Activated CD4-positive, alpha-beta T cell treated with anti-CD3 and anti-CD28 coated beads for 36 hours (primary cell): ENCODE data around the gene PKD1. TPM values are rescaled to one million over a fixed set of nuclear protein-coding genes. Genes with fewer than 3 reads are reported as not detected.
"Not testable (repeated sequence)": the region's sequence is repeated elsewhere in the genome, so short reads cannot be mapped to it uniquely, and the experiment has no call there.

Source experiments
- ATAC-seq: fragments of 200-7000 bp; cut with Tn5 transposase; one replicate; pipeline ENCODE4 v1.10.0; 2021; ENCODE audit warnings: mild to moderate bottlenecking, moderate library complexity
- CTCF ChIA-PET: fragments of 350-600 bp; sonication (Branson Sonifier 250); formaldehyde crosslinking; loops from one replicate; lab custom pipeline; 2021; ENCODE audit warnings: antibody characterized with exemption; lab: Charles Lee
- POLR2A ChIA-PET: fragments of 350-600 bp; sonication (Branson Sonifier 250); formaldehyde crosslinking; loops from one replicate; lab custom pipeline; 2021; ENCODE audit warnings: antibody characterized with exemption, inconsistent platforms; lab: Charles Lee
- DNase-seq: peaks from one replicate; pipeline ENCODE4 v3.0.0-alpha.2; 2020
- H3K27ac Mint-ChIP-seq: one replicate; pipeline ENCODE4 v1.8.0; 2021; ENCODE audit warnings: mixed read lengths
- H3K27me3 Mint-ChIP-seq: one replicate; pipeline ENCODE4 v1.8.0; 2021; ENCODE audit warnings: mixed read lengths
- H3K36me3 Mint-ChIP-seq: one replicate; pipeline ENCODE4 v1.8.0; 2021; ENCODE audit warnings: low read depth, mixed read lengths
- H3K4me1 Mint-ChIP-seq: one replicate; pipeline ENCODE4 v1.8.0; 2021; ENCODE audit warnings: mixed read lengths
- H3K4me3 Mint-ChIP-seq: one replicate; pipeline ENCODE4 v1.8.0; 2021; ENCODE audit warnings: mild to moderate bottlenecking, moderate library complexity, mixed read lengths
- H3K9me3 Mint-ChIP-seq: one replicate; pipeline ENCODE4 v1.8.0; 2021; ENCODE audit warnings: low read depth, mixed read lengths
- intact Hi-C, 2 experiments: fragments of 100-400 bp; cut with DNase I in 1 of 2; cut with micrococcal nuclease in 1 of 2; formaldehyde crosslinking; loops; one replicate each; pipeline versions ENCODE4 v1.14.2 to v1.15.1; 2022 to 2024; cut with DNase I, micrococcal nuclease
- total RNA-seq, 2 experiments: library from RNA; stranded (reverse); gene quantifications; one replicate each; pipeline ENCODE4 v1.2.3, GENCODE V29; 2021

PKD1 gene
- 10 to 100 TPM; 64.3 to 71.2 TPM for total RNA-seq

DNA sequence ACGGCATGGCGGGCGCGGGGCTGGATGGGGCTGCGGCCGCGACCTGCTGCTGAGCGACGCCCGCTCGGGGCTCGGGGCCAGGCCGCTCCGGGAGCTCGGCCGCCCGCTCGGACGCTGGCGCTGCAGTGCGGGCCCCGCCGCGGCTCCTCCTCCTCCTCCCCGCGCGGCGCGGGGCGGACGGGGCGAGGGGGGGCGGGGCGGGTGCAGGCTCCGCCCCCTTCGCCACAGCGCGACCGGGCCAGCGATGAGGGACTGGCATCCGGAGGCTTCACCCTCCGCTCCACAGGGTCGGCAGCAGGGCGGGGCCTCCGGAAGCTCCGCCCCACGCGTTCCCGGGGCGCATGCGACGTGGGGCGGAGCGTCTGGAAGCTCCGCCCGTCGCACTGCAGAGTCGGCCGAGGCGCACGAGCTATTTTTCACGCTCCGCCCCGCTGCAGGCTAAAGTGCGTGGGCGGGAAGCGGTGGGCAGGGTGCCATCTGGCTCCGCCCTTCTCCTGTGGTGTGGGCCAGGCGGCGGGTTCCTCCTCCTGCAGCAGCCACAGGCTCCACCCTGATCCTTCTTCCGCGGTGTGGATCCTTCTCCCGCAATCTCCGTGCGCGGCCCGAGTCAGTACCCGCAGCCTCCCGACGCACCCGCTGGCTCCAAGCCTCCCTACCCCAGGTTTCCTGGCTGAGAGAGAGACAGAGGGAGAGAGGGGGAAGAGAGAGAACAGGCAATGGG is at the start of gene PKD1:
Gene PKD1 (minus strand): TSS at position 129 of the 721 bp plus-strand sequence. CDS start 209 bp downstream, outside the sequence.
- H3K4me1 Mint-ChIP-seq, H3K27me3 Mint-ChIP-seq, H3K36me3 Mint-ChIP-seq, H3K9me3 Mint-ChIP-seq: not testable (repeated sequence)
- peak within 1 kb of the TSS; percentile 82 for H3K4me3 Mint-ChIP-seq
- ChIA-PET POLR2A (interaction anchor here (0.6 to 0.8 kb wide), 3 partner anchors 17 to 171 kb away, joined by 3 to 9 read pairs (median 4); partner anchors contain the start of genes RPS2 and TRAF7), CTCF (interaction anchor here (0.6 to 1.0 kb wide), 4 partner anchors 89 to 361 kb away, joined by 3 to 4 read pairs (median 4); partner anchors contain the start of genes NTHL1 and TSC2)
- ATAC-seq (peak; percentile 63), DNase-seq (peak; percentile 99)
- intact Hi-C loops: loop anchor here in 1 of 2 experiments (1.0 to 5.0 kb wide), 5 partner anchors 19 to 194 kb away; partner anchors contain the start of genes MSRB1 and TRAF7
- H3K27ac Mint-ChIP-seq: peak within 1 kb of the TSS; percentile 88

DNA sequence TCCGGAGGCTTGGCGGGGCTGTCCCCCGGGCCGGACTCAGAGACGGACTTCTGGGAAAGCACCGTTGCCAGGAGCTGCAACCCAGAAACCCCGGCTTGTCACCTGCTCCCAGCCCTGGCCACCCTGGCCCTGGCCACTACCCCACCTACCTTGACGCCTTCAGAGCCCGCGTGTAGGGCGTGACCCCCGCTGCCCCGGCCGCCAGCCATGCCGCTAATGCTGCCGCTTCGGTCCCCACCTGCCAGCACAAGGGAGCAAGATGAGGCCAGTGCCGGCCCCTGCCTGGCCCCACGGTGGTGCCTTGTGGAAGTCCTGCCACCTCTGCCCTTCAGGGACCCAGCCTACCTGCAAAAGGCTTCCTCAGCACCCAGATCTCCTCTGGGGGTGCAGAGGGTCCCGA is 49.3 kb upstream of the PKD1 start:
- Mint-ChIP-seq H3K9me3 (no peaks in the 10 kb centered on the region), H3K4me1 (no peaks in the 10 kb centered on the region), H3K4me3 (no peak overlapping the region), H3K27ac (no peak overlapping the region), H3K27me3 (no peaks in the 10 kb centered on the region), H3K36me3 (no peaks in the 10 kb centered on the region)
- ATAC-seq (no peak), DNase-seq (no peak)
- ChIA-PET CTCF (no interaction called here), POLR2A (no interaction called here)
- intact Hi-C loops: no loop called here

DNA sequence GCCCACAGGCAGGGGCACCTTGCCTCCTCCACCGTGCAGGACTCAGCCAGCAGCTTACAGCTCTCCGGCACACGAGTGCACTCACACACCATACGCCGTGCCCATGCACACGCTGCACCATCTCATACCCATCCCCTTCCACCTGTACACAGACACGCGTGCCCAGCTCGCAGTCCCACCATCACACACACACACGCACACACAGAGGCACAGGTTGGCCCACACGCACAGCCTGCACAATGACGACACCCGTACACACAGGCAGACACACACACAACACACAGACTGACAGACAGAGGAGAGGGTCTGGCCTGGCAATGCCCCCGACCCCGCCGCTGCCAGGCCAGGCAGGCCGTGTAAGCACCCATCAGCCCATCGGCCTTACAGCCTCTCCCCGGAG is 48.6 kb upstream of the PKD1 start:
- ChIA-PET CTCF (no interaction called here), POLR2A (no interaction called here)
- H3K27ac Mint-ChIP-seq: no peak overlapping the region

DNA sequence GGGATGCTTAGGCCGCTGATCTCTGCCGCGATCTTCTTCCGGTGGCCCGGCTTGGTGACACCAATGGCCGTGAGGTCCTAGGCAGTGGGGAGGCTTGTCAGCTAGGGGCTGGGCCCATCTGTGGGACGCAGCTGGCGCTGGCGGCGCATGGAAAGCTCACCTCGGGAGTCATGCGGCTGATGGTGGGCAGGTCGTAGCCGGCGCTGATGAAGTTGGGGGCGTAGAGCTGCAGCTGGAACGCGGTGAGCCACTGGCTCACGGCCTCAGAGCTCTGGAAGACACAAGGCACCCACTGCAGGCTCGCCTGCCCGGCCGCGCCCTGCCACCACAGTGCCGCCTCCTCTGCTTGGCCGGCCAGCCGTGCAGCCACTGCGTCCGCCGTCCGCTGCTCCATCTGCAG is 48.0 kb upstream of the PKD1 start:
- ChIA-PET POLR2A (no interaction called here), CTCF (no interaction called here)
- Mint-ChIP-seq H3K36me3 (no peaks in the 10 kb centered on the region), H3K27me3 (no peaks in the 10 kb centered on the region), H3K4me1 (no peaks in the 10 kb centered on the region), H3K27ac (no peak overlapping the region), H3K9me3 (no peaks in the 10 kb centered on the region), H3K4me3 (no peak overlapping the region)
- no peak for DNase-seq
- ATAC-seq: no peak
- intact Hi-C loops: no loop called here

More for the DNA sequence above, 48.6 kb upstream of the PKD1 start:
- H3K4me1 Mint-ChIP-seq: no peaks in the 10 kb centered on the region
- no peak overlapping the region for H3K4me3 Mint-ChIP-seq
- DNase-seq (no peak), ATAC-seq (no peak)
- H3K36me3 Mint-ChIP-seq: no peaks in the 10 kb centered on the region
- no peaks in the 10 kb centered on the region for H3K9me3 Mint-ChIP-seq
- intact Hi-C loops: no loop called here
- H3K27me3 Mint-ChIP-seq: no peaks in the 10 kb centered on the region

DNA sequence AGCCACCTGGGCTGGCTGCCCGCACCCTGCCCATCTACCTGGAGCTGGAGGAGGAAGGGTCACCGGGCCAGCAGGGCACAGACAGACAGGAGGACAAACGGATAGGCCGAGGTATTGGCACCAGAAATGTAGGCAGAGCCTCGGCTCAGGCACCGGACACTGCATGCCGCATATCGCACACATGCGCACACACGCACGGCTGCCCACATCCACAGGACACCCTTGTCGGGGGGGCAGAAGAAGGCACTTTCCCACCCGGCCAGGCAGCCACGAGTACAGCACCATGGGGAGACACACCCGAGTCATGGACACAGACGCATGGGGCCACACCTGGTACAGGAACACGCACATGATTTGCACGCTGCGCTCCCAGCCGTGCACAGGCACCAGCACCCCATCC is 46.3 kb upstream of the PKD1 start:
- DNase-seq (no peak), ATAC-seq (no peak)
- H3K36me3 Mint-ChIP-seq: peaks cover 3% of the 10 kb centered on the region
- no peaks in the 10 kb centered on the region for H3K9me3 Mint-ChIP-seq
- intact Hi-C loops: no loop called here
- H3K4me1 Mint-ChIP-seq: no peaks in the 10 kb centered on the region
- ChIA-PET POLR2A (interaction anchor here (1.4 kb wide), 1 partner anchor 26 kb away, joined by 6 read pairs; the partner anchor contains the start of gene TRAF7), CTCF (no interaction called here)
- no peaks in the 10 kb centered on the region for H3K27me3 Mint-ChIP-seq
- no peak overlapping the region for H3K4me3 Mint-ChIP-seq
- H3K27ac Mint-ChIP-seq: no peak overlapping the region

DNA sequence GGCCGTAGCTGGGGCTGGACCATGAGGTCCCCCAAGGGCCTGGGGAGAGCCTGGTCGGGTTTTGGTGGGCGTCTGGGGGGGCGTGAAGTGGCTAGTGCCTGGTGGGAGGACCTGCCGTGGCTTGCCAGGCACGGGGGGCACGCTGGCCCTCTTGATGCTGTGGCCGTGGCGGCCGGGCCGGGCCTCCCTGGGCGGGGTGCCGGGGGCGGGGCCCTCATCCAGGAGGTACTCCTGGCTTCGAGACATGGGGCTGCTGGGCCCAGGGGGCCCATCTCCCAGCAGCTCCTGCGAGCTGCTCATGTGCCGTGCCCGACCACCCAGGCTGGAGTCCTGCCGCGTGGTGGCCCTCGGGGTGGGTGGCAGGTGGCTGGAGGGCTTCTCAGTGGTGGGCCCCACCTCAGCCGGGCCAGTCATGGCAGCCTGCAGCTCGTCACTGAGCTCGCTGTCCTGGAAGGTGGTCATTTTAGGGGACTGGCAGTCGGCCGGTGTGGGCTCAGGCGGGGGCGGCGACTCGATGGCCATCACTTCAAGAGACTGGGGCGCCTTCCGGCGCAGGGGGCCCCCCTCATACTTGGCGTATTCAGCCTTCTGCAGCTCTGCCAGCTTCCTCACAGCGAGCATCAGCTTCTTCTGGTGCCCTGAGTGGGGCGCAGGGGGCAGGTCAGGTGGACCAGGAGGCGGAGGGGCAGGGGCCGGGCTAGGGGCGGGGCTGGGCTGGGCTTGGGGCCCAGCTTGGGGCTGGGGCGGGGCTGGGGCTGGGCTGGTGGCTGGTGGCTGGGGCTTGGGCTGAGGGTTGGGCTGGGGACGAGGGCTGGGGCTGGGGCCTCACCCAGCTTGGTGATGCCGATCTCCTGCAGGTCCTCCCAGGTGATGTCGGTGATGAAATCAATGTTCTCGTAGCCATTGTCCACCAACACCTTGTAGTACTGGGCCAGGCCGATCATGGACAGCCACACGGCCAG is 45.5 kb upstream of the PKD1 start:
- peaks cover 4% of the 10 kb centered on the region for H3K36me3 Mint-ChIP-seq
- DNase-seq: peak; percentile 23
- no peak overlapping the region for H3K4me3 Mint-ChIP-seq
- H3K4me1 Mint-ChIP-seq: no peaks in the 10 kb centered on the region
- ChIA-PET POLR2A (interaction anchor here (0.5 to 1.4 kb wide), 2 partner anchors 26 to 121 kb away, joined by 3 to 6 read pairs; partner anchors contain the start of gene TRAF7), CTCF (no interaction called here)
- no peak for ATAC-seq
- no peaks in the 10 kb centered on the region for H3K9me3 Mint-ChIP-seq
- H3K27me3 Mint-ChIP-seq: no peaks in the 10 kb centered on the region
- intact Hi-C loops: no loop called here
- H3K27ac Mint-ChIP-seq: no peak overlapping the region

DNA sequence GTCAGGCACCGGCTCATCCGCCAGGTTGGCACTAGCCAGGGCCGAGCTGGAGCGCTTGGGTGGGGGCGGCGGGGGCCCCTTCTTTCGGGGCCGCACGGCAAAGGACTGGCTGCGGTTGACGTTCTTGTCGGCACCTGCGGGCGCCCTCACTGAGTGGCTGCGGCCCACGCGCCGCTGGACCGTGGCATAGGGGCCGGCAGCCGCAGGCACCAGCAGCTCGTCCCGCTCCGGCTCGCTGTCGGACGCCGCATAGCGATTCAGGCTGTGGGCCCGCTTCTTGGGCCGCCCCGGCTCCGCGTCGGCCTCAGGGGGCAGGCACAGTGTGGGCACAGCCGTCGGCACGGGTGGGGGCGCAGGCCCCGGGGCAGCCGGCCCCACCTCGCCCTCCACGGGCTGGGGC is 44.8 kb upstream of the PKD1 start:
- CTCF ChIA-PET: no interaction called here
- intact Hi-C loops: no loop called here
- Mint-ChIP-seq H3K4me1 (no peaks in the 10 kb centered on the region), H3K27me3 (no peaks in the 10 kb centered on the region), H3K9me3 (no peaks in the 10 kb centered on the region), H3K27ac (no peak overlapping the region), H3K36me3 (peaks cover 8% of the 10 kb centered on the region), H3K4me3 (no peak overlapping the region)
- DNase-seq (no peak), ATAC-seq (no peak)
- POLR2A ChIA-PET: no interaction called here

DNA sequence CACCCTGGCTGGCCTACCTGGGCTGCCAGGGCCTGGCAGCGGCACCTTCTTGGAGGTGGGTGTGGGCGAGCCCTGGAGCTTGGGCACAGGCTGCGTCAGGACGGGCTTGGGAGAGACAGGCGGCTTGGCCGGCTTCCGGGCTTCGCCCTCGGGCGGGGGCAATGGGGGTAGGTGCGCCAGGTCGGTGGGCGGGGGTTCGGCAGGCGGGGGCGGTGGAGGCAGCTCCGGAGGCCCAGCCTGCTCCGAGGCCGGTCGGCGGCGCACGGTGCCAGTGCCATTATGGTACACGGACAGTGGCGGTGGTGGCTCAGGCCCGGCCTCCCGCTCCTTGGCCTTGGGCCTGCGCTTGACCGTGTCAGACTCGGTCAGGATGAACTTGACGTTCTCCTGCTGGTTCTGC is 43.9 kb upstream of the PKD1 start:
- Mint-ChIP-seq H3K27ac (no peak overlapping the region), H3K9me3 (no peaks in the 10 kb centered on the region), H3K4me1 (no peaks in the 10 kb centered on the region), H3K27me3 (no peaks in the 10 kb centered on the region), H3K36me3 (peaks cover 8% of the 10 kb centered on the region), H3K4me3 (no peak overlapping the region)
- ChIA-PET CTCF (no interaction called here), POLR2A (no interaction called here)
- DNase-seq (no peak), ATAC-seq (no peak)
- intact Hi-C loops: no loop called here

DNA sequence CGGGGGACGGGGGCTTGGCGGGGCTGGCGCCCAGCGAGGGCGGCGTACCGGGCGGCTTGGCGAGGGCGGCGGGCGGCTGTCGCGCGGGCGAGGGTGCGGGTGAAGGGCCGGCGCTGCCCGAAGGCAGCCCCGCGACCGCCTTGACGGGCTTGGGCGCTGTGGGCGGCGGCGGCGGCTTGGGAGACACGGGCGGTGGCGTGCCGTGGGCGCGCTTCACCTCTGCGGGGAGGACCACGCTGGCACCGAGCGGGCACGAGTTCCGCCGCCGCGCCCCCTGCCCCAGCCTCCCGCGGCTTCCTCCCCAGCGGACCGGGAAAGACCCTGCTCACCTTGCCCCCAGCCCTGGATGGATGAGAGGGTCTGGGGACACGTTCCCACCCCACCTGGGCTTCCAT is 43.4 kb upstream of the PKD1 start:
- Mint-ChIP-seq H3K27ac (no peak overlapping the region), H3K36me3 (peaks cover 12% of the 10 kb centered on the region), H3K4me3 (no peak overlapping the region), H3K9me3 (no peaks in the 10 kb centered on the region), H3K4me1 (no peaks in the 10 kb centered on the region), H3K27me3 (no peaks in the 10 kb centered on the region)
- CTCF ChIA-PET: no interaction called here
- DNase-seq (no peak), ATAC-seq (no peak)
- intact Hi-C loops: no loop called here
- POLR2A ChIA-PET: no interaction called here

DNA sequence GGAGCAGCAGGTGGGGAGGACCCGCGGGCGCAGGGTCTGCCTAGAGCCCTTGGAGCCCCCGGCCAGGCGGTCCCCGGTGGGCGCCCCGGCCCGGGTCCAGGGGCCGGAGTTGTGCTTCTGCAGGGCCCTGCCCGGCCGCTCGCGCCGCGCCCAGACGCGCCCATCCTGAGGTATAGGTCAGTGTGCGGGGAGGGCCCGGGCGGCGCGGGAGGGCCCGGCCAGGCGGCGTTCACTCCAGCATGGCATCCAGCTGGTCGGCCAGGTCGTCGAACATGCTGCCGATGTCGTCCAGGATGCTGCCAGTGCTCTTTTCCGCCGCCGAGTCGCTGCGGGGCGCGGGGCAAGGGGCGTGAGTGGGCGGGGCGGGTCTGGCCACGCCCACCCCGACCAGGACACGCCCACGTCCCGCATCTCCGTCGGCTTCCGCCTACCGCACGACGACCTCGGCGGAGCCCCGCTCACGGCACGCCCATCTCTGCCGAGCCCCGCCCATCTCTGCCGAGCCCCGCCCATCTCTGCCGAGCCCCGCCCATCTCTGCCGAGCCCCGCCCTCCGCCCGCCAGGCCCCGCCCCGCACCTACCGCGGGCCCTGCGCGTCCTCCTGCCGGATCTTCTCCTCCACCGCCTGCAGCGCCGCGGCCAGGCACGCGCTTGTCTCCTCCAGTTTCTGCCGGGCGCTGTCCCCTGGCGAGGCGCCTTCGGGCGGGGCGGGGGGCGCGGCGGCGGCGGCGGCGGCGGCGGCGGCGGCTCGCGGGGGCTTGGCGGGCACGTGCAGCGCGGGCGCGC is 42.8 kb upstream of the PKD1 start:
- peak; percentile 80 for ATAC-seq
- H3K9me3 Mint-ChIP-seq: no peaks in the 10 kb centered on the region
- DNase-seq: peak; percentile 70
- ChIA-PET POLR2A (no interaction called here), CTCF (no interaction called here)
- H3K4me3 Mint-ChIP-seq: no peak overlapping the region
- H3K27me3 Mint-ChIP-seq: no peaks in the 10 kb centered on the region
- intact Hi-C loops: loop anchor here in 1 of 2 experiments (1.0 kb wide), 4 partner anchors 27 to 359 kb away; partner anchors contain the start of genes E4F1 and MLST8
- no peak overlapping the region for H3K27ac Mint-ChIP-seq
- H3K4me1 Mint-ChIP-seq: no peaks in the 10 kb centered on the region
- H3K36me3 Mint-ChIP-seq: peaks cover 16% of the 10 kb centered on the region

DNA sequence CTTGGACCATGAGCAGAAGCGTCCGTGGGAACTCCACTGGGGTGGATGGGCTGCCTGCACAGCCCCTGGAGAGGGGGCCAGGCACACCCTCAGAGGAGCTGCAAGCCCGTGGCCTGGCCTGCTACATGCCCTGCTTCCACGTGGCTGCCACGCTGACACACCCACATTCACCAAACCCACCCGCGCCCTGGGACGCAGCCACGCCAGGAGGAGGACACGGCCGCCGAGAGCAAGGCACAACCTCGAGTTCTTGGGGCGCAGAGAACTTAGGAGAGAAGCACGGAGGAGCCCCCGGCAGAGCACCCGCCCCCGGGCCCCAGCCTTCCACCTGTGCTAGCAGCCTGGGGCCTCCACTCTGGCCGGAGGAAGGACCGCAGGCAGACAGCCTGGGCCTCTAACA is 41.9 kb upstream of the PKD1 start:
- peaks cover 18% of the 10 kb centered on the region for H3K36me3 Mint-ChIP-seq
- no peaks in the 10 kb centered on the region for H3K27me3 Mint-ChIP-seq
- no peaks in the 10 kb centered on the region for H3K4me1 Mint-ChIP-seq
- DNase-seq (no peak), ATAC-seq (no peak)
- H3K4me3 Mint-ChIP-seq: no peak overlapping the region
- ChIA-PET CTCF (no interaction called here), POLR2A (no interaction called here)
- no peak overlapping the region for H3K27ac Mint-ChIP-seq
- intact Hi-C loops: no loop called here
- no peaks in the 10 kb centered on the region for H3K9me3 Mint-ChIP-seq
